Caco-2 (cell line): ENCODE data around the gene RANGRF. TPM values are rescaled to one million over a fixed set of nuclear protein-coding genes. Genes with fewer than 3 reads are reported as not detected.

Source experiments
- Bru-seq: library from RNA; stranded (reverse); fragments of 400-500 nt; gene quantifications from one replicate; lab custom pipeline; 2021; lab: Mats Ljungman, UMichigan
- BruChase-seq, 2 experiments: library from RNA; stranded (reverse); fragments of 400-500 nt; gene quantifications; one replicate each; lab custom pipeline; 2021; lab: Mats Ljungman, UMichigan
- BruUV-seq: library from RNA; stranded (reverse); fragments of 400-500 nt; replicated peaks from 2 replicates; lab custom pipeline; 2021; lab: Mats Ljungman, UMichigan
- CTCF ChIA-PET: fragments of 300-600 bp; sonication (Branson Sonifier 250); formaldehyde crosslinking; loops from one replicate; lab custom pipeline; 2022; ENCODE audit warnings: antibody characterized with exemption; lab: Charles Lee
- POLR2A ChIA-PET: fragments of 300-600 bp; sonication (Branson Sonifier 250); formaldehyde crosslinking; loops from one replicate; lab custom pipeline; 2022; ENCODE audit warnings: antibody characterized with exemption; lab: Charles Lee
- DNase-seq, 2 experiments: peaks; one replicate each; pipeline versions ENCODE4 v3.0.0 to v3.0.0-alpha.2; 2020 to 2022
- H3K27me3 ChIP-seq: replicated peaks from 2 replicates; pipeline ENCODE4 v1.6.0; 2011; ENCODE audit warnings: low read length; ENCODE audit not compliant: control insufficient read depth, insufficient read depth
- H3K36me3 ChIP-seq: 2 replicates; pipeline ENCODE4 v1.5.1; 2011; ENCODE audit warnings: low read length; ENCODE audit not compliant: control insufficient read depth, insufficient read depth
- H3K4me1 ChIP-seq: fragments of 250-450 bp; sonication (Bioruptor Pico); 2 replicates; pipeline ENCODE4 v1.5.1; 2020; ENCODE audit warnings: mild to moderate bottlenecking
- H3K4me3 ChIP-seq: 2 replicates; pipeline ENCODE4 v1.5.1; 2011; ENCODE audit warnings: low read depth, mild to moderate bottlenecking, control low read depth, low read length
- H3K9me3 ChIP-seq: fragments of 250-450 bp; sonication (Bioruptor Pico); 2 replicates; pipeline ENCODE4 v1.5.1; 2020; ENCODE audit warnings: mild to moderate bottlenecking, moderate library complexity
- H3K27ac Mint-ChIP-seq: one replicate; pipeline ENCODE4 v1.8.0; 2022; ENCODE audit warnings: mixed read lengths; ENCODE audit not compliant: unreplicated experiment
- H3K27me3 Mint-ChIP-seq: one replicate; pipeline ENCODE4 v1.8.0; 2022; ENCODE audit warnings: mixed read lengths; ENCODE audit not compliant: insufficient read depth, unreplicated experiment
- H3K36me3 Mint-ChIP-seq: one replicate; pipeline ENCODE4 v1.8.0; 2022; ENCODE audit warnings: mild to moderate bottlenecking, mixed read lengths; ENCODE audit not compliant: insufficient read depth, unreplicated experiment
- H3K4me1 Mint-ChIP-seq: one replicate; pipeline ENCODE4 v1.8.0; 2022; ENCODE audit warnings: low read depth, mixed read lengths; ENCODE audit not compliant: unreplicated experiment
- H3K4me3 Mint-ChIP-seq: one replicate; pipeline ENCODE4 v1.8.0; 2022; ENCODE audit warnings: mild to moderate bottlenecking, moderate library complexity, mixed read lengths; ENCODE audit not compliant: unreplicated experiment
- H3K9me3 Mint-ChIP-seq: one replicate; pipeline ENCODE4 v1.8.0; 2022; ENCODE audit warnings: mixed read lengths; ENCODE audit not compliant: unreplicated experiment
- intact Hi-C: fragments of 100-400 bp; cut with micrococcal nuclease; formaldehyde crosslinking; loops from one replicate; pipeline ENCODE4 v1.10.0; 2022; ENCODE audit not compliant: unreplicated experiment
- long read RNA-seq: library from polyadenylated mRNA; stranded (forward); transcript quantifications from one replicate; pipeline ENCODE4 v2.0.0, GENCODE V29; 2022
- total RNA-seq: library from RNA; stranded (reverse); gene quantifications from 2 replicates; pipeline ENCODE4 v1.2.3, GENCODE V29; 2022
- TF ChIP-seq, protein P1 (sequence below), 2 experiments: fragments of 200-600 bp in 1 of 2; IDR thresholded peaks; 1 replicate in 1 of 2; 2 replicates in 1 of 2; pipeline versions ENCODE4 v1.5.1 to v1.8.0; 2011 to 2022; ENCODE audit warnings: antibody characterized with exemption in 1 of 2, control low read depth in 1 of 2, inconsistent platforms in 1 of 2, low read depth in 1 of 2, low read length in 1 of 2, mild to moderate bottlenecking in 1 of 2, moderate library complexity in 1 of 2; ENCODE audit not compliant: insufficient read depth in 1 of 2, severe bottlenecking in 1 of 2, unreplicated experiment in 1 of 2

The RANGRF gene
- 13.2 and 15.2 TPM in 2 replicates for total RNA-seq
- percentile 48 among the genes with signal in this experiment for Bru-seq, nascent RNA
- percentile 66 among the genes with signal in this experiment for BruChase-seq, experiment 1, labeled RNA remaining after a 2-hour chase
- percentile 86 among the genes with signal in this experiment for BruChase-seq, experiment 2, labeled RNA remaining after a 6-hour chase
- long read RNA-seq, transcript RANGRF-203 (3 exons, 1,140 nt) = minor isoform, 6 of 34 reads
- long read RNA-seq, transcript RANGRF-201 (5 exons, 1,009 nt) = minor isoform, 6 of 34 reads
- long read RNA-seq, transcript RANGRF-202 (4 exons, 1,074 nt) = major isoform, 18 of 34 reads
- long read RNA-seq, partial matches to known transcripts = 1 of 34 reads
- long read RNA-seq, other reads (novel, unspliced or antisense) = 2 of 34 reads

DNA sequence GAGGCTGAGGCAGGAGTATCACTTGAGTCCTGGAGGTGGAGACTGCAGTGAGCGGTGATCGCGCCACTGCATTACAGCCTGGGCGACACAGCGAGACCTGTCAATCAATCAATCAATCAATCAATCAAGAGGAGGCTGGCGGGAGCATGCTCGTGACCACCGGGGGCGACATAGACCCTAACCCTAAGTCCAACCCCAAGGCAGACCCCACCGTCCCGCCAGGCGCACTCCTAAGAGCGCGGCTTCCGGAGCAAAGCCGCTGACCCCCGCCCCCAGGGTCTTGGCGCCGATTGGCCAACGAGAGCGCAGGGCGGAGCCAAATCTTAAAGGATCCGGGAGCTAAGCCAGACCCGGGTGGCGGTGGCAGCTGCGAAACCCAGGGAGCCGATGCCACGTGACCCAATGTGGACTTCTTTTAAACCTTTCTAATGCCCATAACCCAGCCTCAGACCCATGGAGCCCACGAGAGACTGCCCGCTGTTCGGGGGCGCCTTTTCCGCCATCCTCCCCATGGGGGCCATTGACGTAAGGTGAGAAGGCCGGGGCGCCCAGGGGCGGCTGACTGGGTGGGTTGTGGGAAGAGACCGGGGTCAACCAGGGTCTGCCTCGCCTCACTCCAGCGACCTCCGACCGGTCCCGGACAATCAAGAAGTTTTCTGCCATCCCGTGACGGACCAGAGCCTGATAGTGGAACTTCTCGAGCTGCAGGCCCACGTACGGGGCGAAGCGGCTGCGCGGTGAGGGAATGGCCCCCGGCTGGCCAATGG is at the start of gene RANGRF:
RANGRF (plus strand) TSS at position 335 of the 767 bp plus-strand sequence; CDS start at position 454, 119 bp downstream.
- DNase-seq = peak; percentile 74 to 78
- POLR2A ChIA-PET = interaction anchor here (0.5 to 0.7 kb wide), 5 partner anchors 12 to 103 kb away, joined by 3 to 4 read pairs (median 4); partner anchors contain the start of genes CTC1 and PFAS
- H3K36me3 Mint-ChIP-seq = no peaks in the 10 kb centered on the region
- TF ChIP-seq, protein P1, sequence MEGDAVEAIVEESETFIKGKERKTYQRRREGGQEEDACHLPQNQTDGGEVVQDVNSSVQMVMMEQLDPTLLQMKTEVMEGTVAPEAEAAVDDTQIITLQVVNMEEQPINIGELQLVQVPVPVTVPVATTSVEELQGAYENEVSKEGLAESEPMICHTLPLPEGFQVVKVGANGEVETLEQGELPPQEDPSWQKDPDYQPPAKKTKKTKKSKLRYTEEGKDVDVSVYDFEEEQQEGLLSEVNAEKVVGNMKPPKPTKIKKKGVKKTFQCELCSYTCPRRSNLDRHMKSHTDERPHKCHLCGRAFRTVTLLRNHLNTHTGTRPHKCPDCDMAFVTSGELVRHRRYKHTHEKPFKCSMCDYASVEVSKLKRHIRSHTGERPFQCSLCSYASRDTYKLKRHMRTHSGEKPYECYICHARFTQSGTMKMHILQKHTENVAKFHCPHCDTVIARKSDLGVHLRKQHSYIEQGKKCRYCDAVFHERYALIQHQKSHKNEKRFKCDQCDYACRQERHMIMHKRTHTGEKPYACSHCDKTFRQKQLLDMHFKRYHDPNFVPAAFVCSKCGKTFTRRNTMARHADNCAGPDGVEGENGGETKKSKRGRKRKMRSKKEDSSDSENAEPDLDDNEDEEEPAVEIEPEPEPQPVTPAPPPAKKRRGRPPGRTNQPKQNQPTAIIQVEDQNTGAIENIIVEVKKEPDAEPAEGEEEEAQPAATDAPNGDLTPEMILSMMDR (IDR thresholded peaks at IDR 0.05; ENCODE audit: insufficient read depth in 1 of 2, low read depth in 1 of 2, low read length in 1 of 2, severe bottlenecking in 1 of 2, unreplicated experiment in 1 of 2) = no peak
- CTCF ChIA-PET = no interaction called here
- H3K27me3 Mint-ChIP-seq = no peaks in the 10 kb centered on the region
- H3K4me3 Mint-ChIP-seq = peak within 1 kb of the TSS; percentile 85
- Histone ChIP-seq H3K4me3 (peak within 1 kb of the TSS; percentile 64), H3K4me1 (0 out of 2 replicates have a peak, but pooled peaks cover 4% of the 10 kb centered on the region), H3K9me3 (no peaks in the 10 kb centered on the region), H3K27me3 (no peaks in the 10 kb centered on the region), H3K36me3 (no peaks in the 10 kb centered on the region)
- no TSS peak for BruUV-seq
- intact Hi-C loops = no loop called here
- no peaks in the 10 kb centered on the region for H3K9me3 Mint-ChIP-seq
- H3K27ac Mint-ChIP-seq = peak within 1 kb of the TSS; percentile 76
- H3K4me1 Mint-ChIP-seq = no peaks in the 10 kb centered on the region

DNA sequence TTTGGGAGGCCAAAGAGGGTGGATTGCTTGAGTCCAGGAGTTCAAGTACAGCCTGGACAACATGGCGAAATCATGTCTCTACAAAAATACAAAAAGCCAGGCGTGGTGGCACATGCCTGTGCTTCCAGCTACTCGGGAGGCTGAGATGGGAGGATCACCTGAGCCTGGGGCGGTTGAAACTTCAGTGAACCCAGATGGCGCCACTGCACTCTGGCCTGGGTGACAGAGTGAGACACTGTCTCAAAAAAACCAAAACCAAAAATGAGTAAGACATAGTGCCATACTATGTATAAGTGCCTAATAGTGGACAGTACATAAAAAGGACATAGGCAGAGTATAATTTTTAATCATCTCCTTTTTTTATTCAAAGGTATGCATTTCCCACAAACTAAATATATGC is 44.6 kb upstream of the RANGRF start:
- DNase-seq = no peak
- no peaks in the 10 kb centered on the region for H3K9me3 Mint-ChIP-seq
- TF ChIP-seq, protein P1 (IDR thresholded peaks at IDR 0.05; ENCODE audit: insufficient read depth in 1 of 2, low read depth in 1 of 2, low read length in 1 of 2, severe bottlenecking in 1 of 2, unreplicated experiment in 1 of 2) = no peak

GRCh38 chr17:8244768-8245167 is 43.7 kb upstream of the RANGRF start:
- no peak for DNase-seq
- H3K9me3 Mint-ChIP-seq = no peaks in the 10 kb centered on the region
- intact Hi-C loops = no loop called here
- ChIA-PET CTCF (no interaction called here), POLR2A (no interaction called here)
- no TSS peak for BruUV-seq
- H3K36me3 Mint-ChIP-seq = peaks cover 26% of the 10 kb centered on the region
- H3K4me1 ChIP-seq = no peaks in the 10 kb centered on the region
- TF ChIP-seq, protein P1 (IDR thresholded peaks at IDR 0.05; ENCODE audit: insufficient read depth in 1 of 2, low read depth in 1 of 2, low read length in 1 of 2, severe bottlenecking in 1 of 2, unreplicated experiment in 1 of 2) = no peak
- H3K4me3 Mint-ChIP-seq = no peak overlapping the region
- H3K27me3 ChIP-seq = no peaks in the 10 kb centered on the region
- H3K4me1 Mint-ChIP-seq = no peaks in the 10 kb centered on the region
- H3K27ac Mint-ChIP-seq = no peak overlapping the region
- no peaks in the 10 kb centered on the region for H3K27me3 Mint-ChIP-seq
- no peak overlapping the region for H3K4me3 ChIP-seq
- H3K9me3 ChIP-seq = no peaks in the 10 kb centered on the region
- H3K36me3 ChIP-seq = no peaks in the 10 kb centered on the region

More for the DNA sequence above, 44.6 kb upstream of the RANGRF start:
- Histone ChIP-seq H3K36me3 (no peaks in the 10 kb centered on the region), H3K4me1 (no peaks in the 10 kb centered on the region), H3K9me3 (no peaks in the 10 kb centered on the region), H3K27me3 (no peaks in the 10 kb centered on the region), H3K4me3 (no peak overlapping the region)
- H3K36me3 Mint-ChIP-seq = peaks cover 18% of the 10 kb centered on the region
- BruUV-seq = no TSS peak
- no peak overlapping the region for H3K4me3 Mint-ChIP-seq
- POLR2A ChIA-PET = no interaction called here
- H3K4me1 Mint-ChIP-seq = no peaks in the 10 kb centered on the region
- CTCF ChIA-PET = no interaction called here
- H3K27me3 Mint-ChIP-seq = no peaks in the 10 kb centered on the region
- intact Hi-C loops = no loop called here
- H3K27ac Mint-ChIP-seq = no peak overlapping the region
